Cardiac fibroblast (primary cell): ENCODE data around the gene RANBP3.

Experiments
- DNase-seq, 2 donors: peaks; one replicate each; pipeline versions ENCODE4 v3.0.0 to v3.0.0-alpha.2; 2010; ENCODE audit warnings: low read depth in 2 of 2
- H3K4me3 ChIP-seq, 2 donors: replicated peaks in 1 of 2; 1 replicate in 1 of 2; 2 replicates in 1 of 2; pipeline ENCODE4 v1.5.1; 2011; ENCODE audit warnings: low read depth in 2 of 2, low read length in 2 of 2, mild to moderate bottlenecking in 2 of 2, moderate library complexity in 1 of 2
- CTCF ChIP-seq: IDR thresholded peaks from one replicate; pipeline ENCODE4 v1.5.1; 2011; ENCODE audit warnings: low read depth, mild to moderate bottlenecking, low read length, inconsistent platforms

The RANBP3 gene

GRCh38 chr19:5943045-5943444 lies 34.9 kb downstream of the RANBP3 start:
- no peak for TF ChIP-seq CTCF
- DNase-seq = no peak
- no peak overlapping the region for H3K4me3 ChIP-seq

- no peak for TF ChIP-seq CTCF
- no peak overlapping the region for H3K4me3 ChIP-seq
- no peak for DNase-seq
Measured at GRCh38 chr19:5941673-5942072, 36.3 kb downstream of the RANBP3 start.

GRCh38 chr19:5940260-5941208 lies 37.4 kb downstream of the RANBP3 start:
- H3K4me3 ChIP-seq = no peak overlapping the region
- DNase-seq = no peak
- TF ChIP-seq CTCF = no peak

- no peak for DNase-seq
- no peak overlapping the region for H3K4me3 ChIP-seq
- no peak for TF ChIP-seq CTCF
Measured at GRCh38 chr19:5937550-5937949, 40.4 kb downstream of the RANBP3 start.

- no peak for DNase-seq
- no peak for TF ChIP-seq CTCF
- no peak overlapping the region for H3K4me3 ChIP-seq
Measured at GRCh38 chr19:5936292-5936592, 41.7 kb downstream of the RANBP3 start.

- DNase-seq = no peak
- no peak overlapping the region for H3K4me3 ChIP-seq
- no peak for TF ChIP-seq CTCF
Measured at GRCh38 chr19:5935473-5936291, 42.3 kb downstream of the RANBP3 start.
